ENCODE results near the gene LFNG. TPM values are rescaled to one million over a fixed set of nuclear protein-coding genes. Genes with fewer than 3 reads are reported as not detected.

The LFNG gene
- total RNA-seq, 2 donors from 2014 or later, result 16.0 to 47.2 TPM

GRCh38 chr7:2483494-2483893 is 36.1 kb upstream of the LFNG start:
- TF ChIP-seq CTCF (conservative IDR thresholded peaks at IDR 0.05), result no peak
- Histone ChIP-seq H3K4me1 (ENCODE audit: control insufficient read depth, insufficient read depth, low read length) (no peaks in the 10 kb centered on the region), H3K9ac (ENCODE audit: extremely low read depth, low read length, poor library complexity, severe bottlenecking) (no peak overlapping the region), H3K27ac (ENCODE audit: low read depth, low read length) (no peak overlapping the region), H3K9me3 (ENCODE audit: control insufficient read depth, low read length) (peaks cover 5% of the 10 kb centered on the region), H3K27me3 (ENCODE audit: control insufficient read depth, insufficient read depth, low read length, poor library complexity, severe bottlenecking) (no peaks in the 10 kb centered on the region), H3K4me3 (ENCODE audit: low read length) (no peak overlapping the region), H3K36me3 (ENCODE audit: control insufficient read depth, insufficient read depth, low read length) (no peaks in the 10 kb centered on the region)
- Mint-ChIP-seq H3K27me3 (ENCODE audit: insufficient read depth) (no peaks in the 10 kb centered on the region), H3K27ac (no peak overlapping the region), H3K9me3 (peaks cover 3% of the 10 kb centered on the region), H3K4me1 (no peaks in the 10 kb centered on the region), H3K36me3 (ENCODE audit: low read depth) (no peaks in the 10 kb centered on the region), H3K4me3 (no peak overlapping the region)
- DNase-seq, result no peak
- 91 to 94% methylated on average over 5 of the region's 5 CpGs for WGBS, 2 experiments (ENCODE audit: insufficient coverage in 1 of 2, insufficient read length in 1 of 2)

GRCh38 chr7:2484868-2485267 is 34.7 kb upstream of the LFNG start:
- no peak for DNase-seq
- H3K4me3 Mint-ChIP-seq, result no peak overlapping the region

GRCh38 chr7:2487586-2488271 is 31.8 kb upstream of the LFNG start:
- H3K36me3 ChIP-seq (ENCODE audit: control insufficient read depth, insufficient read depth, low read length), result no peaks in the 10 kb centered on the region
- 88 to 100% methylated on average over 1 to 14 of the region's 14 CpGs for WGBS, 2 experiments (ENCODE audit: insufficient coverage in 1 of 2, insufficient read length in 1 of 2)
- TF ChIP-seq CTCF (conservative IDR thresholded peaks at IDR 0.05), result no peak

More at GRCh38 chr7:2484868-2485267, 34.7 kb upstream of the LFNG start:
- Mint-ChIP-seq H3K27me3 (ENCODE audit: insufficient read depth) (no peaks in the 10 kb centered on the region), H3K36me3 (ENCODE audit: low read depth) (no peaks in the 10 kb centered on the region), H3K4me1 (no peaks in the 10 kb centered on the region), H3K27ac (no peak overlapping the region), H3K9me3 (peaks cover 3% of the 10 kb centered on the region)
- H3K9me3 ChIP-seq (ENCODE audit: control insufficient read depth, low read length), result peaks cover 5% of the 10 kb centered on the region
- H3K27ac ChIP-seq (ENCODE audit: low read depth, low read length), result no peak overlapping the region
- H3K9ac ChIP-seq (ENCODE audit: extremely low read depth, low read length, poor library complexity, severe bottlenecking), result no peak overlapping the region
- H3K4me3 ChIP-seq (ENCODE audit: low read length), result no peak overlapping the region
- TF ChIP-seq CTCF (conservative IDR thresholded peaks at IDR 0.05), result no peak
- no peaks in the 10 kb centered on the region for H3K36me3 ChIP-seq (ENCODE audit: control insufficient read depth, insufficient read depth, low read length)
- no peaks in the 10 kb centered on the region for H3K27me3 ChIP-seq (ENCODE audit: control insufficient read depth, insufficient read depth, low read length, poor library complexity, severe bottlenecking)
- 93 to 95% methylated on average over 3 to 11 of the region's 12 CpGs for WGBS, 2 experiments (ENCODE audit: insufficient coverage in 1 of 2, insufficient read length in 1 of 2)
- H3K4me1 ChIP-seq (ENCODE audit: control insufficient read depth, insufficient read depth, low read length), result no peaks in the 10 kb centered on the region

More at GRCh38 chr7:2487586-2488271, 31.8 kb upstream of the LFNG start:
- Histone ChIP-seq H3K4me1 (ENCODE audit: control insufficient read depth, insufficient read depth, low read length) (no peaks in the 10 kb centered on the region), H3K27me3 (ENCODE audit: control insufficient read depth, insufficient read depth, low read length, poor library complexity, severe bottlenecking) (no peaks in the 10 kb centered on the region), H3K27ac (ENCODE audit: low read depth, low read length) (no peak overlapping the region), H3K9me3 (ENCODE audit: control insufficient read depth, low read length) (peaks cover 3% of the 10 kb centered on the region), H3K9ac (ENCODE audit: extremely low read depth, low read length, poor library complexity, severe bottlenecking) (no peak overlapping the region), H3K4me3 (ENCODE audit: low read length) (no peak overlapping the region)
- Mint-ChIP-seq H3K36me3 (ENCODE audit: low read depth) (no peaks in the 10 kb centered on the region), H3K4me1 (no peaks in the 10 kb centered on the region), H3K9me3 (peaks cover 3% of the 10 kb centered on the region), H3K27me3 (ENCODE audit: insufficient read depth) (no peaks in the 10 kb centered on the region), H3K27ac (no peak overlapping the region), H3K4me3 (no peak overlapping the region)
- DNase-seq, result no peak

All from endodermal cell (in vitro differentiated cells).